ENCODE measurements around the gene SMIM32. TPM values are rescaled to one million over a fixed set of nuclear protein-coding genes. Genes with fewer than 3 reads are reported as not detected.

Gene SMIM32
- total and polyA plus RNA-seq, 7 donors: 0.06 to 0.82 (median 0.23) TPM; not detected in 3

DNA sequence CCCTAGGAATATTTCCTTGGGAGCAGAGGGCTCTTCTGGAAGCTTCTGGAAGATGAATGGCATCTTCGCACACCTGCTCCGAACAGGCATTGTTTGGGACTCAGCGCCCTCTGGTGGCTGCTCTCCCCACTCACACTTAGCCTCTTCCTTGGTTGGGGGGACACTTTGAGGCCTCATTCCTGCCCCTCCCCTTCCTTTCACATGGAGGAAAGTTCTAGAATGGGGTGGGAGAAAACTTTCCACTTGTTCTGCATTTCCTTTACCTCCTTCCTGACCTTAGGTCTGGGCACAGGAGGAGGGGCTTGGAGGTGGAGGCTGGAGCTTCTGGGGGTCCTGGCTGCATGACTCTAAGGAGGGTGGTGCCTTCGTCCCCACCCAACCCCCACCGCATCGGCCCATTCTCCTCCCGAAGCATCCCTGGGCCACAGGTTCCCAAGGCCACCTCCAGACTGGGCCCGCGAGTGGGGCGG lies 19.3 kb upstream of the SMIM32 start:
- Histone ChIP-seq H3K36me3 (ENCODE audit: insufficient read depth in 1 of 2, low read depth in 1 of 2) (no peaks in the 10 kb centered on the region), H3K27ac (no peak overlapping the region), H3K27me3 (ENCODE audit: insufficient read depth in 3 of 3, low read length in 2 of 3) (peaks cover 0 to 6% (median 2%) of the 10 kb centered on the region in 3 donors), H3K9me3 (no peaks in the 10 kb centered on the region), H3K4me1 (no peaks in the 10 kb centered on the region), H3K4me3 (no peak overlapping the region)
- DNase-seq (peak; percentile 44 to 80), ATAC-seq (peak; percentile 67 to 76 (median 71))
- TF ChIP-seq, protein P1, sequence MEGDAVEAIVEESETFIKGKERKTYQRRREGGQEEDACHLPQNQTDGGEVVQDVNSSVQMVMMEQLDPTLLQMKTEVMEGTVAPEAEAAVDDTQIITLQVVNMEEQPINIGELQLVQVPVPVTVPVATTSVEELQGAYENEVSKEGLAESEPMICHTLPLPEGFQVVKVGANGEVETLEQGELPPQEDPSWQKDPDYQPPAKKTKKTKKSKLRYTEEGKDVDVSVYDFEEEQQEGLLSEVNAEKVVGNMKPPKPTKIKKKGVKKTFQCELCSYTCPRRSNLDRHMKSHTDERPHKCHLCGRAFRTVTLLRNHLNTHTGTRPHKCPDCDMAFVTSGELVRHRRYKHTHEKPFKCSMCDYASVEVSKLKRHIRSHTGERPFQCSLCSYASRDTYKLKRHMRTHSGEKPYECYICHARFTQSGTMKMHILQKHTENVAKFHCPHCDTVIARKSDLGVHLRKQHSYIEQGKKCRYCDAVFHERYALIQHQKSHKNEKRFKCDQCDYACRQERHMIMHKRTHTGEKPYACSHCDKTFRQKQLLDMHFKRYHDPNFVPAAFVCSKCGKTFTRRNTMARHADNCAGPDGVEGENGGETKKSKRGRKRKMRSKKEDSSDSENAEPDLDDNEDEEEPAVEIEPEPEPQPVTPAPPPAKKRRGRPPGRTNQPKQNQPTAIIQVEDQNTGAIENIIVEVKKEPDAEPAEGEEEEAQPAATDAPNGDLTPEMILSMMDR (IDR thresholded peaks at IDR 0.05): peak; percentile 84
- WGBS, 3 donors: 49 to 54% (median 52%) methylated on average over 10 of the region's 10 CpGs
- intact Hi-C loops (cut with DNase I): loop anchor here (1.0 to 5.0 kb wide), 3 partner anchors 265 to 325 kb away; no protein-coding TSS in a partner anchor

- Histone ChIP-seq H3K4me1 (no peaks in the 10 kb centered on the region), H3K4me3 (no peak overlapping the region), H3K27me3 (ENCODE audit: insufficient read depth in 3 of 3, low read length in 2 of 3) (peaks cover 0 to 6% (median 2%) of the 10 kb centered on the region in 3 donors), H3K9me3 (no peaks in the 10 kb centered on the region), H3K36me3 (ENCODE audit: insufficient read depth in 1 of 2, low read depth in 1 of 2) (no peaks in the 10 kb centered on the region), H3K27ac (no peak overlapping the region)
- intact Hi-C loops (cut with DNase I): loop anchor here (1.0 to 5.0 kb wide), 3 partner anchors 264 to 324 kb away; no protein-coding TSS in a partner anchor
- WGBS, 3 donors: 65 to 75% (median 71%) methylated on average over 10 of the region's 10 CpGs
- TF ChIP-seq, protein P1 (IDR thresholded peaks at IDR 0.05): no peak
- DNase-seq (no peak), ATAC-seq (peak in 1 of 4 donors; percentile 50)
These were observed 18.5 kb upstream of the SMIM32 start for GRCh38 chr5:136211282-136212040.

DNA sequence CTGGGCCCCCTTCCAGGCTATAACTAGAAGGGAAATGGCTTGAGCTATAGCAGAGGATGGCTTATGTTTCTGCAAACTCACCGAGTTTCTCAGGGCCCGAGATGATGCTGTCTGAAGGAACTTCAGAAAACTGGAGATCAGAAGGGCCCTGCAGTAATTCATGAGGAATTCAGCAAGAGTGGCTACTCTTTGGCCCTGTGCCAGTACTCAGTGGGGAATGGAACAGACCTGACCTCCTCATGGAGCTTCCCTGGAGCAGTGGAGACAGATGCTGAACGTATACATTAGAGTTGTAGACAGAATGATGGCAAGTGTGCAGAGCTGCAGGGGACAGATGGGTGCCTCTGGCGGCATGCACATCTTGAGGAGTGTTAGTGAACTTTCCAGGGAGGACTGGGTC lies 17.3 kb upstream of the SMIM32 start:
- Histone ChIP-seq H3K36me3 (ENCODE audit: insufficient read depth in 1 of 2, low read depth in 1 of 2) (no peaks in the 10 kb centered on the region), H3K4me3 (no peak overlapping the region), H3K4me1 (no peaks in the 10 kb centered on the region), H3K9me3 (peaks cover 3% of the 10 kb centered on the region), H3K27me3 (ENCODE audit: insufficient read depth in 3 of 3, low read length in 2 of 3) (peaks cover 0 to 6% (median 0%) of the 10 kb centered on the region in 3 donors), H3K27ac (no peak overlapping the region)
- DNase-seq (no peak), ATAC-seq (no peak)
- 74 to 86% (median 80%) methylated on average over 4 of the region's 4 CpGs for WGBS, 3 donors
- TF ChIP-seq, protein P1 (IDR thresholded peaks at IDR 0.05): no peak
- intact Hi-C loops (cut with DNase I): loop anchor here (5.0 kb wide), 1 partner anchor 263 kb away; no protein-coding TSS in a partner anchor

- intact Hi-C loops (cut with DNase I): no loop called here
- DNase-seq (no peak), ATAC-seq (no peak)
- Histone ChIP-seq H3K9me3 (peaks cover 3% of the 10 kb centered on the region), H3K27me3 (ENCODE audit: insufficient read depth in 3 of 3, low read length in 2 of 3) (peaks cover 0 to 6% (median 0%) of the 10 kb centered on the region in 3 donors), H3K27ac (no peak overlapping the region), H3K4me3 (no peak overlapping the region), H3K4me1 (no peaks in the 10 kb centered on the region), H3K36me3 (ENCODE audit: insufficient read depth in 1 of 2, low read depth in 1 of 2) (no peaks in the 10 kb centered on the region)
- TF ChIP-seq, protein P1 (IDR thresholded peaks at IDR 0.05): no peak
- 91 to 92% (median 91%) methylated on average over 14 of the region's 14 CpGs for WGBS, 3 donors
These were observed 16.5 kb upstream of the SMIM32 start for GRCh38 chr5:136209346-136209910.

Data from psoas muscle (tissue), 8 donors.